ENCODE results near the gene YARS1. TPM values are rescaled to one million over a fixed set of nuclear protein-coding genes. Genes with fewer than 3 reads are reported as not detected.

Gene YARS1
- total and polyA plus RNA-seq, 2 of the 4 experiments (the other 2 are of a cell fraction) = 100 to 166 TPM

- WGBS, 2 experiments (ENCODE audit: extremely low coverage in 2 of 2, insufficient read length in 1 of 2) = no CpG with 5 or more reads among the region's 6 CpGs
- intact Hi-C loops (cut with micrococcal nuclease) (no loop called here), in situ Hi-C loops (cut with MboI; ENCODE audit: low sequenced_read_pairs) (no loop called here), dilution Hi-C loops (cut with HindIII; ENCODE audit: low sequenced_read_pairs, unreplicated experiment) (no loop called here)
- Histone ChIP-seq H3K14ac (replicated peaks; ENCODE audit: low read depth, low read length) (no peak overlapping the region), H4K5ac (ENCODE audit: low read depth, low read length) (no peak overlapping the region), H2AK9ac (replicated peaks; ENCODE audit: low read depth, low read length, poor library complexity) (no peak overlapping the region), H4K20me1 (ENCODE audit: insufficient read depth, low read length) (peaks cover 39% of the 10 kb centered on the region), H4K8ac (ENCODE audit: low read depth in 2 of 2, low read length in 2 of 2) (no peak overlapping the region), H3K4me2 (ENCODE audit: low read depth, low read length) (no peak overlapping the region), H3K4ac (ENCODE audit: low read depth, low read length) (no peak overlapping the region), H3K36me3 (ENCODE audit: control insufficient read depth, insufficient read depth, low read length) (peaks cover 42% of the 10 kb centered on the region), H2BK120ac (ENCODE audit: low read depth, low read length) (no peak overlapping the region), H3K9me1 (ENCODE audit: insufficient read depth, low read length) (peaks cover 5% of the 10 kb centered on the region; the same call in 1 of the 2 replicates), H2AK5ac (ENCODE audit: low read depth, low read length) (no peak overlapping the region), H3K27ac (ENCODE audit: insufficient read depth, low read length) (no peak overlapping the region), H2BK15ac (ENCODE audit: low read depth, low read length) (no peak overlapping the region), H2BK20ac (ENCODE audit: low read depth, low read length) (no peak overlapping the region), H4K91ac (ENCODE audit: insufficient read depth, low read depth, low read length) (no peak overlapping the region), H3K18ac (ENCODE audit: low read depth, low read length) (no peak overlapping the region), H3K23ac (ENCODE audit: low read depth, low read length) (no peak overlapping the region), H3K4me3 (ENCODE audit: insufficient read depth, low read depth, low read length) (no peak overlapping the region), H3K79me1 (ENCODE audit: low read depth in 1 of 2, low read length in 2 of 2) (peaks cover 33 to 65% of the 10 kb centered on the region in 2 experiments), H3K9me3 (ENCODE audit: control insufficient read depth, insufficient read depth, low read length) (no peaks in the 10 kb centered on the region), H3K27me3 (ENCODE audit: control insufficient read depth, insufficient read depth, low read length) (no peaks in the 10 kb centered on the region), H2AFZ (replicated peaks; ENCODE audit: low read length, poor library complexity) (no peak overlapping the region), H3K56ac (ENCODE audit: extremely low read depth, insufficient read depth, low read length) (no peak overlapping the region), H3K9ac (ENCODE audit: low read depth, low read length) (no peak overlapping the region), H2BK5ac (ENCODE audit: low read depth, low read length, poor library complexity, severe bottlenecking) (no peak overlapping the region), H3K4me1 (ENCODE audit: control insufficient read depth, insufficient read depth, low read length) (peaks cover 4% of the 10 kb centered on the region; the same call in 1 of the 2 replicates)
- TF ChIP-seq CEBPB (IDR thresholded peaks at IDR 0.05; ENCODE audit: low read depth, low read length) (no peak), MXI1 (IDR thresholded peaks at IDR 0.05; ENCODE audit: borderline replicate concordance, low read depth, low read length) (no peak), SMC3 (IDR thresholded peaks at IDR 0.05; ENCODE audit: low read depth, low read length) (no peak), NFE2L2 (IDR thresholded peaks at IDR 0.05; ENCODE audit: low read depth, low read length) (no peak), USF2 (IDR thresholded peaks at IDR 0.05; ENCODE audit: low read depth, low read length) (no peak), RFX5 (IDR thresholded peaks at IDR 0.05; ENCODE audit: low read depth, low read length) (no peak), BHLHE40 (IDR thresholded peaks at IDR 0.05; ENCODE audit: low read depth, low read length) (no peak), FOS (IDR thresholded peaks at IDR 0.05; ENCODE audit: low read depth, low read length) (no peak), MAZ (IDR thresholded peaks at IDR 0.05; ENCODE audit: borderline replicate concordance, low read depth, low read length) (no peak), RCOR1 (IDR thresholded peaks at IDR 0.05; ENCODE audit: insufficient replicate concordance, low read length) (no peak), CTCF (conservative IDR thresholded peaks at IDR 0.05; ENCODE audit: low read depth, low read length) (no peak), MAFK (IDR thresholded peaks at IDR 0.05; ENCODE audit: low read depth, low read length) (no peak), RAD21 (IDR thresholded peaks at IDR 0.05; ENCODE audit: low read length) (no peak)
- ATAC-seq (ENCODE audit: low read depth) (no peak), DNase-seq (no peak)
- ChIA-PET CTCF (interaction anchor here (1.3 kb wide), 1 partner anchor 94 kb away, joined by 3 read pairs; no protein-coding TSS in a partner anchor), POLR2A (ENCODE audit: unreplicated experiment) (no interaction called here)
- BruUV-seq (replicated peaks) = no TSS peak
These were observed 10.9 kb downstream of the YARS1 start for GRCh38 chr1:32806290-32806689.
